H4 (cell line): ENCODE measurements around the gene MAP1LC3A. TPM values are rescaled to one million over a fixed set of nuclear protein-coding genes. Genes with fewer than 3 reads are reported as not detected.

ENCODE experiments used
- total RNA-seq: library from RNA; depleted of rRNA; stranded (reverse); fragments of >200 nt; shearing (Covaris generic); gene quantifications from 2 replicates; pipeline ENCODE4 v1.2.3, GENCODE V29; 2014; rRNA removed

The MAP1LC3A gene
- total RNA-seq, 1 experiment from 2014 or later = 12.4 TPM

Other genes starting within 250 kb of the MAP1LC3A start
- gene ITCH, start 195.4 kb upstream of the MAP1LC3A start, total RNA-seq = 25.4 and 32.5 TPM in 2 replicates
- gene DYNLRB1, start 42.3 kb upstream of the MAP1LC3A start, total RNA-seq = 142 and 180 TPM in 2 replicates
- 20.9 and 35.8 TPM in 2 replicates for gene PIGU, start 118.4 kb downstream of the MAP1LC3A start, total RNA-seq
- 4.2 and 6.1 TPM in 2 replicates for gene TP53INP2, start 145.6 kb downstream of the MAP1LC3A start, total RNA-seq